ENCODE data around the gene ATIC. TPM values are rescaled to one million over a fixed set of nuclear protein-coding genes. Genes with fewer than 3 reads are reported as not detected.

ATIC gene
- total and polyA plus RNA-seq, 2 of the 8 experiments (the other 6 are each of a cell fraction or from before 2014, with no cell fraction given): 139 to 319 TPM

DNA sequence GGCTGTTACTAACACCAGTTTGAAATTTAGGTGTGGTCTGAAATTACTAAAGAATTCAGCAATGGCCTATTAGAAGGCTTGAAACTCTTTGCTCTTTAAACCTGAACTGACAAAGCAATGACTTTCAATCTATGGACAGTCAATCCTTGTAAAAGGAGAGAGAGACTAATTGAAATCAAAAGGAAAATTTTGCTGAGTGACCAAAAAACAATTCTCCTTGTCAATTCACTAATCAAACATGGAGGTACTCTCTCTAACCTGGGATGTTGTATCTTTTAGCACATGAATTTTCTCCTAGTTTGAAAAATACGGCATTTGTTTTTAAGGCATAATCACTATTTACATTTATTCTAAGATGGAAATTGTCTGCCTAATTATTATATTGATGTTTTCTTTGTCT is 49.6 kb upstream of the ATIC start (continued):
- TF ChIP-seq TCF12 (IDR thresholded peaks at IDR 0.05; ENCODE audit: low read depth, low read length) (no peak), GABPA (IDR thresholded peaks at IDR 0.05; ENCODE audit: borderline replicate concordance, insufficient read depth, low read length) (no peak), ATF2 (IDR thresholded peaks at IDR 0.05; ENCODE audit: low read length) (no peak)
